Gastroesophageal sphincter (tissue), 3 donors: Measurements from ENCODE around the gene KCNAB1.

Source experiments
- CTCF ChIP-seq, 4 experiments: fragments of 200-600 bp in 2 of 4; fragments of 450-650 bp in 2 of 4; sonication (generic) in 1 of 4; IDR thresholded peaks; one replicate each; pipeline ENCODE4 v1.5.1; 2017 to 2019; ENCODE audit warnings: antibody characterized with exemption in 4 of 4, mild to moderate bottlenecking in 2 of 4, moderate library complexity in 2 of 4
- POLR2AphosphoS5 ChIP-seq: sonication (generic); formaldehyde crosslinking; IDR thresholded peaks from one replicate; pipeline ENCODE4 v1.6.1; 2017; ENCODE audit warnings: antibody characterized with exemption

- TF ChIP-seq CTCF (IDR thresholded peaks at IDR 0.05) (no peak), POLR2AphosphoS5 (no peak)
These were observed 438.0 kb downstream of the KCNAB1 start for GRCh38 chr3:156558389-156558788.
